Vagina (tissue), 2 donors: ENCODE results near the gene KLC4. TPM values are rescaled to one million over a fixed set of nuclear protein-coding genes. Genes with fewer than 3 reads are reported as not detected.
A peak's percentile ranks its signal among the peaks of the same experiment; 100 is the strongest.
"Not testable (repeated sequence)": the region's sequence is repeated elsewhere in the genome, so short reads cannot be mapped to it uniquely, and the experiment has no call there.

Experiments used
- DNase-seq, 2 donors: peaks; one replicate each; pipeline ENCODE4 v3.0.0-alpha.2; 2017; ENCODE audit errors: extremely low spot score in 2 of 2
- H3K27ac ChIP-seq: fragments of 200-600 bp; sonication (generic); one replicate; pipeline ENCODE4 v1.5.1; 2019
- H3K27me3 ChIP-seq: fragments of 200-600 bp; sonication (generic); one replicate; pipeline ENCODE4 v1.5.1; 2019
- H3K36me3 ChIP-seq, 2 donors: fragments of 200-600 bp; sonication (generic); one replicate each; pipeline ENCODE4 v1.5.1; 2017 to 2019
- H3K4me1 ChIP-seq: fragments of 200-600 bp; sonication (generic); one replicate; pipeline ENCODE4 v1.5.1; 2019
- H3K4me3 ChIP-seq, 2 donors: fragments of 200-600 bp; sonication (generic); 1 replicate in 1 of 2; 2 replicates in 1 of 2; pipeline ENCODE4 v1.5.1; 2016 to 2019
- H3K9me3 ChIP-seq: fragments of 200-600 bp; sonication (generic); one replicate; pipeline ENCODE4 v1.5.1; 2019
- CTCF ChIP-seq, 3 experiments: fragments of 450-650 bp in 2 of 3; fragments of 200-600 bp in 1 of 3; sonication (generic) in 1 of 3; IDR thresholded peaks; one replicate each; pipeline ENCODE4 v1.5.1; 2017 to 2019; ENCODE audit warnings: antibody characterized with exemption in 3 of 3, mild to moderate bottlenecking in 2 of 3, moderate library complexity in 2 of 3
- POLR2A ChIP-seq, 2 donors: fragments of 450-650 bp; IDR thresholded peaks; one replicate each; pipeline ENCODE4 v1.6.1; 2017; ENCODE audit warnings: antibody characterized with exemption in 2 of 2, mild to moderate bottlenecking in 2 of 2, moderate library complexity in 2 of 2
- POLR2AphosphoS5 ChIP-seq, 2 donors: sonication (generic); formaldehyde crosslinking; IDR thresholded peaks; one replicate each; pipeline ENCODE4 v1.9.0; 2017; ENCODE audit warnings: antibody characterized with exemption in 2 of 2, mild to moderate bottlenecking in 2 of 2, low read depth in 1 of 2; ENCODE audit not compliant: insufficient read depth in 1 of 2
- intact Hi-C: fragments of 100-400 bp; cut with DNase I; formaldehyde crosslinking; loops from one replicate; pipeline ENCODE4 v1.15.1; 2023
- total RNA-seq: library from RNA; depleted of rRNA; stranded (reverse); fragments of >200 nt; gene quantifications from one replicate; pipeline ENCODE4 v1.2.3, GENCODE V29; 2016

KLC4 gene
- total RNA-seq, 1 donor from 2014 or later, result 17.2 TPM

- TF ChIP-seq POLR2AphosphoS5 (IDR thresholded peaks at IDR 0.05; ENCODE audit: insufficient read depth in 1 of 2, low read depth in 1 of 2), result no peak
- no peak for TF ChIP-seq POLR2A (IDR thresholded peaks at IDR 0.05)
- TF ChIP-seq CTCF (IDR thresholded peaks at IDR 0.05), result no peak
- H3K27me3 ChIP-seq, result no peaks in the 10 kb centered on the region
- H3K4me3 ChIP-seq, result no peak overlapping the region
Measured at GRCh38 chr6:43081043-43081442, 21.6 kb downstream of the KLC4 start.

GRCh38 chr6:43081922-43082321 is 22.5 kb downstream of the KLC4 start:
- H3K27ac ChIP-seq, intact Hi-C loops: not testable (repeated sequence)

More at GRCh38 chr6:43081043-43081442, 21.6 kb downstream of the KLC4 start:
- intact Hi-C loops, result no loop called here
- H3K27ac ChIP-seq, result no peak overlapping the region
- no peaks in the 10 kb centered on the region for H3K9me3 ChIP-seq
- H3K36me3 ChIP-seq, result no peaks in the 10 kb centered on the region
- no peak for DNase-seq
- peaks cover 31% of the 10 kb centered on the region for H3K4me1 ChIP-seq

GRCh38 chr6:43082806-43083655 is 23.6 kb downstream of the KLC4 start:
- TF ChIP-seq CTCF (IDR thresholded peaks at IDR 0.05), result no peak
- TF ChIP-seq POLR2A (IDR thresholded peaks at IDR 0.05), result no peak
- TF ChIP-seq POLR2AphosphoS5 (IDR thresholded peaks at IDR 0.05; ENCODE audit: insufficient read depth in 1 of 2, low read depth in 1 of 2), result no peak
- H3K27me3 ChIP-seq, result no peaks in the 10 kb centered on the region
- no peak for DNase-seq
- H3K9me3 ChIP-seq, result no peaks in the 10 kb centered on the region
- no peak overlapping the region for H3K27ac ChIP-seq
- no peaks in the 10 kb centered on the region for H3K36me3 ChIP-seq
- no peak overlapping the region for H3K4me3 ChIP-seq
- H3K4me1 ChIP-seq, result peaks cover 33% of the 10 kb centered on the region
- intact Hi-C loops, result no loop called here

More at GRCh38 chr6:43081922-43082321, 22.5 kb downstream of the KLC4 start:
- H3K4me3 ChIP-seq, H3K27me3 ChIP-seq, DNase-seq, H3K9me3 ChIP-seq, H3K36me3 ChIP-seq: not testable (repeated sequence)
- peaks cover 36% of the 10 kb centered on the region for H3K4me1 ChIP-seq

- H3K27ac ChIP-seq, result no peak overlapping the region
- H3K4me1 ChIP-seq, result peaks cover 60% of the 10 kb centered on the region
- TF ChIP-seq POLR2A (IDR thresholded peaks at IDR 0.05) (no peak), POLR2AphosphoS5 (IDR thresholded peaks at IDR 0.05; ENCODE audit: insufficient read depth in 1 of 2, low read depth in 1 of 2) (no peak), CTCF (IDR thresholded peaks at IDR 0.05) (no peak)
- H3K4me3 ChIP-seq, result no peak overlapping the region
- DNase-seq, result no peak
- intact Hi-C loops, result no loop called here
- no peaks in the 10 kb centered on the region for H3K36me3 ChIP-seq
- H3K9me3 ChIP-seq, result no peaks in the 10 kb centered on the region
- H3K27me3 ChIP-seq, result no peaks in the 10 kb centered on the region
Measured at GRCh38 chr6:43086022-43086658, 26.7 kb downstream of the KLC4 start.

- Histone ChIP-seq H3K27me3 (no peaks in the 10 kb centered on the region), H3K27ac (peak overlapping the region; percentile 36), H3K9me3 (no peaks in the 10 kb centered on the region), H3K36me3 (no peaks in the 10 kb centered on the region), H3K4me1 (peaks cover 73% of the 10 kb centered on the region), H3K4me3 (no peak overlapping the region)
- intact Hi-C loops, result no loop called here
- TF ChIP-seq POLR2A (IDR thresholded peaks at IDR 0.05) (no peak), POLR2AphosphoS5 (IDR thresholded peaks at IDR 0.05; ENCODE audit: insufficient read depth in 1 of 2, low read depth in 1 of 2) (no peak), CTCF (IDR thresholded peaks at IDR 0.05) (no peak)
- DNase-seq, result no peak
Measured at GRCh38 chr6:43088654-43089056, 29.2 kb downstream of the KLC4 start.
